GM12878 (cell line): ENCODE measurements around the gene GNAI2. TPM values are rescaled to one million over a fixed set of nuclear protein-coding genes. Genes with fewer than 3 reads are reported as not detected.

Experiments
- ATAC-seq: fragments of 200-7000 bp; cut with Tn5 transposase; 3 replicates; pipeline ENCODE4 v1.9.1; 2020; ENCODE audit warnings: mild to moderate bottlenecking, moderate library complexity
- BruUV-seq: library from RNA; stranded (reverse); fragments of 400-500 nt; replicated peaks from 2 replicates; lab custom pipeline; 2021; lab: Mats Ljungman, UMichigan
- CTCF ChIA-PET: fragments of 300-600 bp; sonication (Branson Sonifier 250); formaldehyde crosslinking; extraction: SDS; loops from one replicate; lab custom pipeline; 2021; ENCODE audit warnings: inconsistent platforms; lab: Yijun Ruan, JAX
- POLR2A ChIA-PET: fragments of 350-600 bp; formaldehyde crosslinking; extraction: SDS; loops from one replicate; lab custom pipeline; 2021; ENCODE audit warnings: inconsistent platforms; lab: Charles Lee
- RAD21 ChIA-PET: fragments of 300-600 bp; sonication (Branson Sonifier 250); formaldehyde crosslinking; loops from one replicate; lab custom pipeline; 2023; ENCODE audit warnings: antibody characterized with exemption; ENCODE audit not compliant: unreplicated experiment; lab: Charles Lee
- SMC1A ChIA-PET: fragments of 300-600 bp; sonication (Branson Sonifier 250); formaldehyde crosslinking; loops from one replicate; lab custom pipeline; 2023; ENCODE audit not compliant: unreplicated experiment, uncharacterized antibody; lab: Charles Lee
- DNase-seq: peaks from one replicate; pipeline ENCODE4 v3.0.0-alpha.2; 2011; ENCODE audit warnings: low read depth, low spot score
- FAIRE-seq: peaks from 3 replicates; lab custom pipeline; 2011; peaks lifted over from hg19 to GRCh38; lab: Jason Lieb, UNC
- H2AFZ ChIP-seq: 2 replicates; pipeline ENCODE4 v1.6.0; 2011; ENCODE audit warnings: low read depth, low read length, control low read depth; ENCODE audit not compliant: control insufficient read depth
- H3K27ac ChIP-seq: 2 replicates; pipeline ENCODE4 v1.5.1; 2011; ENCODE audit warnings: control low read depth; ENCODE audit not compliant: control insufficient read depth, insufficient read depth
- H3K27me3 ChIP-seq, 2 experiments: replicated peaks in 1 of 2; 2 replicates each; pipeline versions ENCODE4 v1.6.0 to v1.6.1; 2011; ENCODE audit warnings: low read length in 1 of 2; ENCODE audit not compliant: control insufficient read depth in 2 of 2, insufficient read depth in 2 of 2
- H3K36me3 ChIP-seq, 2 experiments: 2 replicates each; pipeline ENCODE4 v1.5.1; 2011; ENCODE audit warnings: low read length in 1 of 2; ENCODE audit not compliant: control insufficient read depth in 2 of 2, insufficient read depth in 2 of 2
- H3K4me1 ChIP-seq: 2 replicates; pipeline ENCODE4 v1.6.1; 2011; ENCODE audit warnings: mild to moderate bottlenecking, low read length, moderate library complexity, mixed read lengths; ENCODE audit not compliant: control insufficient read depth, insufficient read depth
- H3K4me2 ChIP-seq: 2 replicates; pipeline ENCODE4 v1.6.0; 2011; ENCODE audit warnings: control low read depth; ENCODE audit not compliant: control insufficient read depth, insufficient read depth
- H3K4me3 ChIP-seq: fragments of 200-600 bp; sonication (generic); 2 replicates; pipeline ENCODE4 v1.5.1; 2016
- H3K79me2 ChIP-seq: 2 replicates; pipeline ENCODE4 v1.6.0; 2011; ENCODE audit warnings: low read length; ENCODE audit not compliant: control insufficient read depth, insufficient read depth
- H3K9ac ChIP-seq: 2 replicates; pipeline ENCODE4 v1.8.0; 2011; ENCODE audit warnings: low read length, control low read depth, mixed read lengths; ENCODE audit not compliant: control insufficient read depth, insufficient read depth
- H3K9me3 ChIP-seq: replicated peaks from 3 replicates; pipeline ENCODE4 v1.5.1; 2011; ENCODE audit warnings: mild to moderate bottlenecking, low read length; ENCODE audit not compliant: control insufficient read depth, insufficient read depth
- H4K20me1 ChIP-seq: 2 replicates; pipeline ENCODE4 v1.6.0; 2011; ENCODE audit not compliant: control insufficient read depth, insufficient read depth
- BACH1 ChIP-seq: fragments of 450-650 bp; IDR thresholded peaks from 2 replicates; pipeline ENCODE4 v1.6.1; 2017; ENCODE audit warnings: mild to moderate bottlenecking, borderline replicate concordance
- EZH2 ChIP-seq: IDR thresholded peaks from 2 replicates; pipeline ENCODE4 v1.6.1; 2012; ENCODE audit warnings: low read depth, mild to moderate bottlenecking, control low read depth, inconsistent platforms, low read length, borderline replicate concordance; ENCODE audit not compliant: control insufficient read depth
- NFXL1 ChIP-seq: fragments of 450-650 bp; IDR thresholded peaks from 2 replicates; pipeline ENCODE4 v1.6.1; 2017; ENCODE audit warnings: antibody characterized with exemption, mild to moderate bottlenecking, borderline replicate concordance
- SMC3 ChIP-seq: IDR thresholded peaks from 2 replicates; pipeline ENCODE4 v1.6.1; 2011; ENCODE audit warnings: low read length, improper control_type of control experiment, borderline replicate concordance
- WGBS: methylation state at CpG from one replicate; pipeline ENCODE4 v1.1.6; 2016; ENCODE audit warnings: low lambda C conversion rate; ENCODE audit not compliant: insufficient replicate concordance, insufficient coverage; ENCODE audit errors: missing lambda C conversion rate; 5-methylcytosine and 5-hydroxymethylcytosine counted together
- in situ Hi-C: fragments of 300-500 bp; cut with MboI; formaldehyde crosslinking; loops from 9 replicates; pipeline ENCODE4 v1.14.3; 2018; ENCODE audit warnings: mixed read lengths
- intact Hi-C: fragments of 100-400 bp; cut with micrococcal nuclease; formaldehyde crosslinking; loops from one replicate; pipeline ENCODE4 v1.14.2; 2022; ENCODE audit not compliant: unreplicated experiment
- polyA plus RNA-seq, 11 experiments: library from polyadenylated mRNA; depleted of rRNA in 4 of 11; unstranded in 6 of 11; stranded (reverse) in 5 of 11; fragments of >200 nt; fragmentation: Nextera tagmentation in 4 of 11; fragmentation: Illumina TruSeq in 1 of 11; extraction: Ambion mirVana in 4 of 11; extraction: Trizol in 1 of 11; gene quantifications; 1 replicate in 1 of 11; 2 replicates in 10 of 11; pipeline versions ENCODE4 v1.2.1 to v1.2.3, GENCODE V29; 2011 to 2016; ENCODE audit warnings: inconsistent platforms in 2 of 11, missing spikeins in 2 of 11, low read depth in 1 of 11
- total RNA-seq, 4 experiments: library from RNA; depleted of rRNA in 3 of 4; stranded (reverse); fragments of >200 nt in 3 of 4; fragmentation: Illumina TruSeq in 1 of 4; extraction: Trizol in 1 of 4; gene quantifications; 2 replicates each; pipeline versions ENCODE4 v1.2.1 to v1.2.3, GENCODE V29; 2013 to 2021
- TF ChIP-seq, protein P1 (sequence below): fragments of 450-650 bp; formaldehyde crosslinking; IDR thresholded peaks from 2 replicates; pipeline ENCODE4 v1.4.0; 2022; ENCODE audit warnings: mild to moderate bottlenecking, moderate library complexity
- TF ChIP-seq, protein P2 (sequence below): IDR thresholded peaks from 2 replicates; pipeline ENCODE4 v1.6.1; 2012; ENCODE audit warnings: improper control_type of control experiment, low read depth, low read length; ENCODE audit not compliant: insufficient replicate concordance
- TF ChIP-seq, protein P3 (sequence below): IDR thresholded peaks from 2 replicates; pipeline ENCODE4 v1.6.1; 2011; ENCODE audit warnings: low read depth, mild to moderate bottlenecking, low read length, moderate library complexity, borderline replicate concordance; ENCODE audit errors: extremely low read depth

The GNAI2 gene
- total and polyA plus RNA-seq, 10 of the 15 experiments (the other 5 are each of a cell fraction or from before 2014, with no cell fraction given): 5.0 to 346 (median 237) TPM

DNA sequence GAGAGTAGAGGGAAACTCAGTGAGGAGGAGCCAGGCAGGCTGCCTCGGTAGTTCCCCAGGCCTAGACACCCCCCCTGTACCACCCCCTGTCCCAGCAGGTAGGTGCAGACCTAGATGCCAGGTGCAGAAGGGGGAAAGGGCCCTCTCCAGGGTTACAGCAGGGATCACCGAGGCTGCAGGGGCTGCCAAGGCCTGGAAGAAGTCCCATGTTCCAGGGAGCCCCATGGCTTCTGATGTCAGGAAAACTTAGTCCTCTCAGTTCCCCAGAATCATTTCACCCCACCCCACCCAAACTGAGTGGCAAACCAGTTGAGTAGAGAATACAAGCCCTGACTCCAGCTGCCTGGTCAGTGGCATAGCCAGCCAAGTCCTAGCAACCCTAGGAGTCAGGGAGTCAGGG, 25.5 kb downstream of the GNAI2 start:
- SMC1A ChIA-PET: interaction anchor here (1.2 kb wide), 1 partner anchor 15 kb away, joined by 3 read pairs; no protein-coding TSS in a partner anchor
- POLR2A ChIA-PET: interaction anchor here (1.9 kb wide), 1 partner anchor 18 kb away, joined by 4 read pairs; the partner anchor contains the start of gene LSMEM2
- DNase-seq (no peak), FAIRE-seq (no peak), ATAC-seq (no peak)
- H3K9ac ChIP-seq: no peak overlapping the region
- 86% methylated on average over 2 of the region's 2 CpGs for WGBS
- H3K4me1 ChIP-seq: peaks cover 14% of the 10 kb centered on the region
- RAD21 ChIA-PET: interaction anchor here (0.8 to 2.2 kb wide), 3 partner anchors 10 to 35 kb away, joined by 3 to 18 read pairs (median 3); no protein-coding TSS in a partner anchor
- no peaks in the 10 kb centered on the region; a peak in 1 of 4 replicates for H3K27me3 ChIP-seq
- in situ Hi-C loops (no loop called here), intact Hi-C loops (no loop called here)
- no peak overlapping the region for H3K4me3 ChIP-seq
- peaks cover 10% of the 10 kb centered on the region; the same call in 1 of the 3 replicates for H3K9me3 ChIP-seq
- H4K20me1 ChIP-seq: no peaks in the 10 kb centered on the region
- no peak overlapping the region for H3K27ac ChIP-seq
- CTCF ChIA-PET: interaction anchor here (1.5 to 7.9 kb wide), 6 partner anchors 13 to 37 kb away, joined by 5 to 44 read pairs (median 8); partner anchors contain the start of genes GNAI2, HYAL3 and NAA80
- no peaks in the 10 kb centered on the region for H3K79me2 ChIP-seq
- H3K36me3 ChIP-seq: peaks cover 9 to 17% of the 10 kb centered on the region in 2 experiments; a peak in 3 of 4 replicates
- H3K4me2 ChIP-seq: no peak overlapping the region
- BruUV-seq: no TSS peak
- H2AFZ ChIP-seq: no peak overlapping the region
- TF ChIP-seq NFXL1 (no peak), SMC3 (no peak), EZH2 (no peak), BACH1 (no peak)
- TF ChIP-seq, protein P1, sequence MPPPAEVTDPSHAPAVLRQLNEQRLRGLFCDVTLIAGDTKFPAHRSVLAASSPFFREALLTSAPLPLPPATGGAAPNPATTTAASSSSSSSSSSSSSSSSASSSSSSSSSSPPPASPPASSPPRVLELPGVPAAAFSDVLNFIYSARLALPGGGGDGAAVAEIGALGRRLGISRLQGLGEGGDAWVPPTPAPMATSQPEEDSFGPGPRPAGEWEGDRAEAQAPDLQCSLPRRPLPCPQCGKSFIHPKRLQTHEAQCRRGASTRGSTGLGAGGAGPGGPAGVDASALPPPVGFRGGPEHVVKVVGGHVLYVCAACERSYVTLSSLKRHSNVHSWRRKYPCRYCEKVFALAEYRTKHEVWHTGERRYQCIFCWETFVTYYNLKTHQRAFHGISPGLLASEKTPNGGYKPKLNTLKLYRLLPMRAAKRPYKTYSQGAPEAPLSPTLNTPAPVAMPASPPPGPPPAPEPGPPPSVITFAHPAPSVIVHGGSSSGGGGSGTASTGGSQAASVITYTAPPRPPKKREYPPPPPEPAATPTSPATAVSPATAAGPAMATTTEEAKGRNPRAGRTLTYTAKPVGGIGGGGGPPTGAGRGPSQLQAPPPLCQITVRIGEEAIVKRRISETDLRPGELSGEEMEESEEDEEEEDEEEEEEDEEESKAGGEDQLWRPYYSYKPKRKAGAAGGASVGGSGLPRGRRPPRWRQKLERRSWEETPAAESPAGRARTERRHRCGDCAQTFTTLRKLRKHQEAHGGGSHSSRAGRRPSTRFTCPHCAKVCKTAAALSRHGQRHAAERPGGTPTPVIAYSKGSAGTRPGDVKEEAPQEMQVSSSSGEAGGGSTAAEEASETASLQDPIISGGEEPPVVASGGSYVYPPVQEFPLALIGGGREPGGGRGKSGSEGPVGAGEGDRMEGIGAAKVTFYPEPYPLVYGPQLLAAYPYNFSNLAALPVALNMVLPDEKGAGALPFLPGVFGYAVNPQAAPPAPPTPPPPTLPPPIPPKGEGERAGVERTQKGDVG: no peak
- TF ChIP-seq, protein P2, sequence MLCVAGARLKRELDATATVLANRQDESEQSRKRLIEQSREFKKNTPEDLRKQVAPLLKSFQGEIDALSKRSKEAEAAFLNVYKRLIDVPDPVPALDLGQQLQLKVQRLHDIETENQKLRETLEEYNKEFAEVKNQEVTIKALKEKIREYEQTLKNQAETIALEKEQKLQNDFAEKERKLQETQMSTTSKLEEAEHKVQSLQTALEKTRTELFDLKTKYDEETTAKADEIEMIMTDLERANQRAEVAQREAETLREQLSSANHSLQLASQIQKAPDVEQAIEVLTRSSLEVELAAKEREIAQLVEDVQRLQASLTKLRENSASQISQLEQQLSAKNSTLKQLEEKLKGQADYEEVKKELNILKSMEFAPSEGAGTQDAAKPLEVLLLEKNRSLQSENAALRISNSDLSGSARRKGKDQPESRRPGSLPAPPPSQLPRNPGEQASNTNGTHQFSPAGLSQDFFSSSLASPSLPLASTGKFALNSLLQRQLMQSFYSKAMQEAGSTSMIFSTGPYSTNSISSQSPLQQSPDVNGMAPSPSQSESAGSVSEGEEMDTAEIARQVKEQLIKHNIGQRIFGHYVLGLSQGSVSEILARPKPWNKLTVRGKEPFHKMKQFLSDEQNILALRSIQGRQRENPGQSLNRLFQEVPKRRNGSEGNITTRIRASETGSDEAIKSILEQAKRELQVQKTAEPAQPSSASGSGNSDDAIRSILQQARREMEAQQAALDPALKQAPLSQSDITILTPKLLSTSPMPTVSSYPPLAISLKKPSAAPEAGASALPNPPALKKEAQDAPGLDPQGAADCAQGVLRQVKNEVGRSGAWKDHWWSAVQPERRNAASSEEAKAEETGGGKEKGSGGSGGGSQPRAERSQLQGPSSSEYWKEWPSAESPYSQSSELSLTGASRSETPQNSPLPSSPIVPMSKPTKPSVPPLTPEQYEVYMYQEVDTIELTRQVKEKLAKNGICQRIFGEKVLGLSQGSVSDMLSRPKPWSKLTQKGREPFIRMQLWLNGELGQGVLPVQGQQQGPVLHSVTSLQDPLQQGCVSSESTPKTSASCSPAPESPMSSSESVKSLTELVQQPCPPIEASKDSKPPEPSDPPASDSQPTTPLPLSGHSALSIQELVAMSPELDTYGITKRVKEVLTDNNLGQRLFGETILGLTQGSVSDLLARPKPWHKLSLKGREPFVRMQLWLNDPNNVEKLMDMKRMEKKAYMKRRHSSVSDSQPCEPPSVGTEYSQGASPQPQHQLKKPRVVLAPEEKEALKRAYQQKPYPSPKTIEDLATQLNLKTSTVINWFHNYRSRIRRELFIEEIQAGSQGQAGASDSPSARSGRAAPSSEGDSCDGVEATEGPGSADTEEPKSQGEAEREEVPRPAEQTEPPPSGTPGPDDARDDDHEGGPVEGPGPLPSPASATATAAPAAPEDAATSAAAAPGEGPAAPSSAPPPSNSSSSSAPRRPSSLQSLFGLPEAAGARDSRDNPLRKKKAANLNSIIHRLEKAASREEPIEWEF: no peak
- TF ChIP-seq, protein P3, sequence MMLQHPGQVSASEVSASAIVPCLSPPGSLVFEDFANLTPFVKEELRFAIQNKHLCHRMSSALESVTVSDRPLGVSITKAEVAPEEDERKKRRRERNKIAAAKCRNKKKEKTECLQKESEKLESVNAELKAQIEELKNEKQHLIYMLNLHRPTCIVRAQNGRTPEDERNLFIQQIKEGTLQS: no peak
- TF ChIP-seq, all 136 proteins: peak for 0
